Cerebellar nuclear complex (tissue), 1 donor: Measurements from ENCODE around the gene GNB1L.
"Not testable (repeated sequence)": the region's sequence is repeated elsewhere in the genome, so short reads cannot be mapped to it uniquely, and the experiment has no call there.

Source experiments
- DNase-seq, 2 experiments: peaks; one replicate each; lab custom pipeline; 2025; lab: John Stamatoyannopoulos, UW

The GNB1L gene

GRCh38 chr22:19843857-19844376, 10.8 kb downstream of the GNB1L start:
- DNase-seq: no peak

- DNase-seq: no peak
These were observed 11.4 kb downstream of the GNB1L start for GRCh38 chr22:19843107-19843856.

- DNase-seq: no peak
These were observed 12.1 kb downstream of the GNB1L start for GRCh38 chr22:19842393-19843106.

GRCh38 chr22:19841641-19842392, 12.9 kb downstream of the GNB1L start:
- DNase-seq: no peak

DNA sequence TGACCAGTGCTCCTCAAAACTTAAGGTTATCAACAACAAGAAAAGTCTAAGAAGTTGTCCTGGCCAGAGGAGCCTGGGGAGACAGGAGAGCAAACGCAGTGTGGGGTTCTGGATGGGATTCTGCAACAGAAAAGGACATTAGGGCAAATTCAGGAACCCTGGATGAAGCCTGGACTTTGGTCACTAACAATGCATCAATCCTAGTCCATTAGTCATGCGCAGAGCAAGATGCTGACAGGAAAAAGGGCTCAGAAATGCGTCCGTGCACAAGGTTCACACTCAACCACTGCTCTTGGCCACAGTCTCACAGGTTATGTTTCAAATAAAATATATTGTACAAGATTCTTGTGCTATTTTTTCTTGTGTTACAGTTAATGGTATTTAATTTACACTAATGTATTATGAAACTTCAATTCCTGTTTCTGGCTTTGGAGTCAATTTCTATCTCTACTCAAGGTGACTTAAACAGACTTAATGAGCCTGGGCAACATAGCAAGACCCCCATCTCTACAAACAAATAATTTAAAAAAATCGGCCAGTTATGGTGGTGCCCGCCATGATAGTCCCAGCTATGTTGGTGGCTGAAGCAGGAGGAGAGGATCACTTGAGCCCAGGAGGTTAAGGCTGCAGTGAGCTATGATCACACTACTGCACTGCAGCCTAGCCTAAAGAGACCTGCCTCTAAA, 13.6 kb downstream of the GNB1L start:
- no peak for DNase-seq

DNA sequence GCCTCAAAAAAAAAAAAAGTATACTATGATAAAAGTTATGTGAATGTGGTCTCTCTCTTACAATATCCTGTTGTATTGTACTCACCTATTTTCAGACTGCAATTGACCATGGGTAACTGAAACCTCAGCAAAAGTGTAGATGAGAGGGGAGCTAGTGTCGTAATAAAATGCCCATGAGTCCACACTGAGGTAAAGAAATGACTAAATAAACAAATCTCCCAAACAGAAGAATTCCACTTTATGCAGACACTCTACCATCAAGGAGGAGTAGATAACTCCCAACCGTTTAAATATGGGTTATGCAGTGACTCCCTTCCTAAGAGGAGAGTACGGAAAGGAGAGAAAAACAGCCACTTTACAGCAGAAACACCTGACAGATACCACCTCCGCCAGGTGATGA, 14.6 kb downstream of the GNB1L start:
- no peak for DNase-seq

- DNase-seq: no peak
These were observed 16.8 kb downstream of the GNB1L start for GRCh38 chr22:19837915-19838314.

DNA sequence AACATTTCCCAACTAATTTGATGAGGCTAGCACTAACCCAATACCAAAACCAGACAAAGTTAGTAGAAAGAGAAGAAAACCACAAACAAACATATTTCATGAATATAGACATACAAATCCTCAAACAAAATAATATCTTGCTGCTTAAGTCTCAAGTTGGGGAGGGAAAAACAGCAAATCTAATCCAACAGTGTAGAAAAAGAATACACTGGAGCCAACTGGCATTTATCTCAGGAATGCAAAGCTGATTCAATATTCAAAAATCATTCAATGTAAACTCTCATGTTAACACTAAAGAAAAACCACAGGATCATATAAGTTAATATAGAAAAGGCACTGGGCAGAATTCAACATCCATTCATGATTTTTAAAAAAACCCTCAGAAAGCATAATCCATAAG, 18.2 kb downstream of the GNB1L start:
- no peak for DNase-seq

DNA sequence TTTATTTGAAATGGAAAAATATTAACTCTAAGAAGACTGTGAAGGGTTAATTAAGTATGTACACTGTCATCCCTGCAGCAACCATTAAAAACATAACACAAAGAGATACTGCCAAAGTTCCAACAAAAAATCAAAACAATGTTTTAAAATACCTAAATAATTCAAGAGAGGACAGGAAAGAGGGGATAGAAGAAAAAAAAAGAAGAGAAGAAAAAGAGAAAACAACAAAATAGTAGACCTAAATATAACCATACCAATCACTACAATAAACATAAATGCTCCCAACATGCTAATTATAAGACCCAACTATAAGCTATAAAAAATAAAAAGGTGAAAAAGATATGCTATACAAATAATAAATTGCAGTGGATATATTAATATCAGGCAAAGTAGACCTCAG, 20.1 kb downstream of the GNB1L start:
- DNase-seq: no peak

DNA sequence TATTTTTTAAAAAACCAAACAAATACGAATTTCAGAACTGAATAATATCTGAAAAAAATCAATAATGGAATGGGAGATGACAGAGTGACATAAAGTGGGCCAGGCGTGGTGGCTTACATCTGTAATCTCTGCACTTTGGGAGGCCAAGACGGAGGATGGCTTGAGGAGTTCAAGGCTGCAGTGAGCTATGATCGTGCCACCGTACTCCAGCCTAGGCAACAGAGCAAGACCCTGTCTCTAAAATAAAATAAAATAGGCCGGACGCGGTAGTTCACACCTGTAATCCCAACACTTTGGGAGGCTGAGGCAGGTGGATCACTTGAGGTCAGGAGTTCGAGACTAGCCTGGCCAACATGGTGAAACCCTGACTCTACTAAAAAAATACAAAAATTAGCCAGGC, 21.3 kb downstream of the GNB1L start:
- DNase-seq: not testable (repeated sequence)

GRCh38 chr22:19832476-19833108, 22.1 kb downstream of the GNB1L start:
- no peak for DNase-seq

DNA sequence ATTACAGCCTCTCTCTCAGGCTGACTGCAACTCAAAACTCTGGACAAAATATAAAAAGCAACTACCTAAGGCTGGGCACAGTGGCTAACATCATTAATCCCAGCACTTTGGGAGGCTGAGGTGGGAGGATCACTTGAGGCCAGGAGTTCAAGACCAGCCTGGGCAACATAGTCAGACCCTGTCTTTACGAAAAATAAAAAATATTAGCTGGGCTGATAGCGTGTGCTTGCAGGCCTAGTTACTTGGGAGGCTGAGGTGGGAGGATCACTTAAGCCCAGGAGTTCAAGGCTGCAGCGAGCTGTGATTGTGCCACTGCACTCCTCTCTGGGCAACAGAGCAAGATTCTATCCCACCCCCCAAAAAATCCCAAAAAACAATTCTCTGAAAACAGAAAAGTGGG, 22.7 kb downstream of the GNB1L start:
- not testable (repeated sequence) for DNase-seq

DNA sequence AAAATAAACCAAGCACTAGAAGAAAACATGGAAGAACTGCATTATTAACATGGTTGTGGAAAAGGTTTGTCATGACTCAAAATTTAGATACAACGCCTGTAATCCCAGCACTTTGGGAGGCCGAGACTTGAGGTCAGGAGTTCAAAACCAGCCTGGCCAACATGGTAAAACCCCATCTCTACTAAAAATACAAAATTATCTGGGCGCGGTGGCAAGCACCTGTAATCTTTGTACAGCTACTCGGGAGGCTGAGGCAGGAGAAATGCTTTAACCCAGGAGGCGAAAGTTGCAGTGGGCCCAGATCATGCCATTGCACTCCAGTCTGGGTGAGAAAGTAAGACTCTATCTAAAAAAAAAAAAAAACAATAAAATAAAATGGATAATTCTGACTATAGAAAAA, 23.7 kb downstream of the GNB1L start:
- DNase-seq: no peak

DNA sequence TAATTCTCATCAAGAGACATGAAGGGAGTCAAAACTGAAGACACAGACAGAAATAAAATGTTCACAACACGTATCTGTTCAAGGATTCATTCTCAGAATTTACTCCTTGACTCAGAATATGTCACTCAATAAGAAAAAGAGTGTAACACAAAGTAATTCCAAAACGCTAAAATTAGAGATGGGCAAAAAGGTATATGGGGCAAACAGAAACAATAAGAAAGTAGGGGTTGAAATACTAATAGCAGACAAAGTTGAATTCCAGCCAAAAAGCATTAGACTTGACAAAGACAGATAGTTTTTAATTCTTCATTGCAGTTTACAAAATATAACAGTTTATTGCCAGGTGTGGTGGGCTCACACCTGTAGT, 26.7 kb downstream of the GNB1L start:
- no peak for DNase-seq

- DNase-seq: no peak
These were observed 27.2 kb downstream of the GNB1L start for GRCh38 chr22:19827341-19828034.

GRCh38 chr22:19826619-19826950, 28.1 kb downstream of the GNB1L start:
- no peak for DNase-seq

- no peak for DNase-seq
These were observed 28.6 kb downstream of the GNB1L start for GRCh38 chr22:19825904-19826618.

DNA sequence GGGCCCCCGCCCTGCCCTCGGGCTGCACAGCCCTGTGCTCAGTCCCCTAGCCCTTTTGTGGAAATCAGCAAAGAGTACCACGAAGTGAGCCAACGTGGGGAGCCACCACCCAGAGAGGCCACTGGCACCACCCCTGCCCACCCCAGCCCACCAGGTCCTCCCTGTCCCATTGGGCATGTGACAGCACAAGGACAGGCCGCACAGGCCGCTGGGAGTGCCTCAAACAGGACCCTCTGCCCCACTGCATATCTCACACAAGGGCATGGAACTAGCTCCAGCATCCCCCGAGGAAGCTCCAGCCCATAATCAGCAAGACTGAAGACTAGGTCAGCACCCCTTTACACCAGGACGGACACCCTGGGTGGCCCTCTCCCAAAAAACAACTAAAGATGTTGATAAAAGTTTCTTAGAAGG, 29.7 kb downstream of the GNB1L start:
- no peak for DNase-seq

DNA sequence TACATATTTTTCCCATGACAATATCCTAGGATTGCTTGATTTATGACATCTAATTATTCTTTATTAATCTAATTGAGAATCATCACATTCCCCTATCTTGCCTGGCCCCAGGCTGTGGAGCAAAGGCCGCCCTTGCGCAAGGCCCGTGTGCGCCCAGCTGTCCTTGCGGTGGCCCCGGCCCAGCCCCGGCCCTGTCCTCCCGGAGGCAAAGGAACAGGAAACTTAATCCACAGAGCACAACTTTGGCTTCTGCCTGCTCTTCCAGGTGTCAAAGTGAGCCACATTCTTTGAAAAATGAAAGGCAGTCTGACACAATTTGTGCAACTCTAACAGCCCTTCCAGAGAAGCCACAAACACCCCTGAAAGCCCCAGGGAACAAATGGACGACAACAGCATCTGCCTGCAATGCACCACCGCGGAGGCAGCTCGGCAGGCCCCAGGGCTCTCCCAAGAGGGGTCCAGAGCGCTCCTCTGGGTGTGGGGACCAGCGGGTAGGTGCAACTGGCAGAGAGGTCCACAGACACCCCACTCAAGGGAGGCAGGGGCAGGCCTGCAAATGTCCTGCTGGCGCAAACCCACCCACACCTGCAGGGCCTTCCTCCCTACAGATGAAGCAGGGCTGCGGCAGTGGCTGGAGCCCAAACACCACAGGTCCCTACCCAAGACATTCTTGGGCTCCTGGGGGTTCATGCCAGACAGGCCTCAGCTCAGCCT, 30.3 kb downstream of the GNB1L start:
- no peak for DNase-seq

DNA sequence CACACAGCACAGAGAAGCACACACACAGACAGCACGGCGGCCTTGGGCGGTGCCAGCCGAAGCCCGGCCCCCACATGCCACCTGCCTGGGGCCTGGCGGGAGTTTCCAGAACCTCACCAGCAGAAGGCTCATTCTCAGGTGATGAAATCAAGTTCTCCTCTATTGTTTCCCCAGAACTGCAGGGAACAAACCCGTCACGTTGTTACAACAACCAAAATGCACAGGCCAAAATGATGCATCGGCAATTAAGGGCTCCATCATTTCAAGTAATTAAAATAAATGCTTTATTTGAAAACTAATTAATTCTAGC, 30.8 kb downstream of the GNB1L start:
- no peak for DNase-seq
